Liver (tissue), 3 donors: ENCODE measurements around the gene TMA7B.
"Not testable (repeated sequence)": the region's sequence is repeated elsewhere in the genome, so short reads cannot be mapped to it uniquely, and the experiment has no call there.

Experiments
- ATF3 ChIP-seq: IDR thresholded peaks from 2 replicates; pipeline ENCODE4 v1.6.1; 2016; ENCODE audit warnings: antibody characterized with exemption
- CTCF ChIP-seq: fragments of 150-350 bp; IDR thresholded peaks from 2 replicates; pipeline ENCODE4 v1.5.1; 2017; ENCODE audit warnings: improper control_type of control experiment, low read depth, low read length; ENCODE audit not compliant: missing input control
- EGR1 ChIP-seq, 2 donors: IDR thresholded peaks; 2 replicates each; pipeline ENCODE4 v1.6.1; 2016 to 2018; ENCODE audit warnings: antibody characterized with exemption in 2 of 2, low read depth in 2 of 2
- FOXA1 ChIP-seq: IDR thresholded peaks from 2 replicates; pipeline ENCODE4 v1.6.1; 2016; ENCODE audit warnings: antibody characterized with exemption
- HNF4G ChIP-seq: IDR thresholded peaks from 2 replicates; pipeline ENCODE4 v1.6.1; 2016; ENCODE audit warnings: antibody characterized with exemption
- JUND ChIP-seq, 2 donors: IDR thresholded peaks; 2 replicates each; pipeline ENCODE4 v1.6.1; 2016; ENCODE audit warnings: antibody characterized with exemption in 2 of 2
- MAX ChIP-seq: IDR thresholded peaks from 2 replicates; pipeline ENCODE4 v1.6.1; 2016; ENCODE audit warnings: antibody characterized with exemption
- NR2F2 ChIP-seq: IDR thresholded peaks from 2 replicates; pipeline ENCODE4 v1.6.1; 2016; ENCODE audit warnings: antibody characterized with exemption
- RAD21 ChIP-seq, 2 donors: IDR thresholded peaks; 2 replicates each; pipeline ENCODE4 v1.6.1; 2016; ENCODE audit warnings: antibody characterized with exemption in 2 of 2, mild to moderate bottlenecking in 2 of 2
- REST ChIP-seq: IDR thresholded peaks from 2 replicates; pipeline ENCODE4 v1.6.1; 2016; ENCODE audit warnings: antibody characterized with exemption, mild to moderate bottlenecking
- SP1 ChIP-seq: IDR thresholded peaks from 2 replicates; pipeline ENCODE4 v1.6.1; 2018; ENCODE audit warnings: antibody characterized with exemption, mild to moderate bottlenecking
- TAF1 ChIP-seq: conservative IDR thresholded peaks from 2 replicates; pipeline ENCODE4 v1.6.1; 2016; ENCODE audit warnings: antibody characterized with exemption, mild to moderate bottlenecking
- YY1 ChIP-seq: IDR thresholded peaks from 2 replicates; pipeline ENCODE4 v1.6.1; 2016; ENCODE audit warnings: antibody characterized with exemption, mild to moderate bottlenecking
- ZBTB33 ChIP-seq: IDR thresholded peaks from 2 replicates; pipeline ENCODE4 v1.6.1; 2016; ENCODE audit warnings: antibody characterized with exemption
- donor health status: healthy.
- donor health status: healthy.

- TF ChIP-seq JUND (IDR thresholded peaks at IDR 0.05); CTCF; ZBTB33; FOXA1; MAX; HNF4G; RAD21 (IDR thresholded peaks at IDR 0.05); REST; YY1; SP1; EGR1 (IDR thresholded peaks at IDR 0.05; ENCODE audit: low read depth in 2 of 2); TAF1; NR2F2; ATF3: not testable (repeated sequence)
Measured at GRCh38 chr22:39951603-39952293, 8.4 kb upstream of the TMA7B start.
